ENCODE results near the gene FAR1.

The FAR1 gene

GRCh38 chr11:13759050-13759449 is 90.6 kb downstream of the FAR1 start:
- TF ChIP-seq CTCF (IDR thresholded peaks at IDR 0.05; ENCODE audit: low read depth, low read length, missing control alignments), result no peak
- no peak for DNase-seq (ENCODE audit: extremely low read depth, low read depth)
- no peak overlapping the region for H3K4me3 ChIP-seq (replicated peaks; ENCODE audit: low read depth, low read length)

GRCh38 chr11:13760115-13760514 is 91.6 kb downstream of the FAR1 start:
- H3K4me3 ChIP-seq (replicated peaks; ENCODE audit: low read depth, low read length), result no peak overlapping the region
- no peak for DNase-seq (ENCODE audit: extremely low read depth, low read depth)
- no peak for TF ChIP-seq CTCF (IDR thresholded peaks at IDR 0.05; ENCODE audit: low read depth, low read length, missing control alignments)

GRCh38 chr11:13761250-13761649 is 92.8 kb downstream of the FAR1 start:
- TF ChIP-seq CTCF (IDR thresholded peaks at IDR 0.05; ENCODE audit: low read depth, low read length, missing control alignments), result no peak
- DNase-seq (ENCODE audit: extremely low read depth, low read depth), result no peak
- no peak overlapping the region for H3K4me3 ChIP-seq (replicated peaks; ENCODE audit: low read depth, low read length)

- no peak for DNase-seq (ENCODE audit: extremely low read depth, low read depth)
- TF ChIP-seq CTCF (IDR thresholded peaks at IDR 0.05; ENCODE audit: low read depth, low read length, missing control alignments), result no peak
- H3K4me3 ChIP-seq (replicated peaks; ENCODE audit: low read depth, low read length), result no peak overlapping the region
Observed at GRCh38 chr11:13761716-13762115, 93.2 kb downstream of the FAR1 start.

GRCh38 chr11:13762718-13763117 is 94.2 kb downstream of the FAR1 start:
- H3K4me3 ChIP-seq (replicated peaks; ENCODE audit: low read depth, low read length), result no peak overlapping the region
- no peak for DNase-seq (ENCODE audit: extremely low read depth, low read depth)
- TF ChIP-seq CTCF (IDR thresholded peaks at IDR 0.05; ENCODE audit: low read depth, low read length, missing control alignments), result no peak

GRCh38 chr11:13763341-13763740 is 94.9 kb downstream of the FAR1 start:
- no peak for DNase-seq (ENCODE audit: extremely low read depth, low read depth)
- H3K4me3 ChIP-seq (replicated peaks; ENCODE audit: low read depth, low read length), result no peak overlapping the region
- TF ChIP-seq CTCF (IDR thresholded peaks at IDR 0.05; ENCODE audit: low read depth, low read length, missing control alignments), result no peak

GRCh38 chr11:13765886-13766285 is 97.4 kb downstream of the FAR1 start:
- no peak for DNase-seq (ENCODE audit: extremely low read depth, low read depth)
- H3K4me3 ChIP-seq (replicated peaks; ENCODE audit: low read depth, low read length), result no peak overlapping the region
- TF ChIP-seq CTCF (IDR thresholded peaks at IDR 0.05; ENCODE audit: low read depth, low read length, missing control alignments), result no peak
